ENCODE data around the gene IFI30. TPM values are rescaled to one million over a fixed set of nuclear protein-coding genes. Genes with fewer than 3 reads are reported as not detected.

The IFI30 gene
- total RNA-seq: 10 to 100 TPM; 60.7 to 76.7 TPM
- long read RNA-seq, donor 1, transcript IFI30-201 (7 exons, 1,134 nt): major isoform, 21 of 23 reads
- long read RNA-seq, donor 1, partial matches to known transcripts: 2 of 23 reads
- long read RNA-seq, donor 1, other reads (novel, unspliced or antisense): 0 of 23 reads
- long read RNA-seq, donor 2, transcript IFI30-201 (7 exons, 1,134 nt): major isoform, 106 of 110 reads
- long read RNA-seq, donor 2, partial matches to known transcripts: 1 of 110 reads
- long read RNA-seq, donor 2, other reads (novel, unspliced or antisense): 1 of 110 reads

DNA sequence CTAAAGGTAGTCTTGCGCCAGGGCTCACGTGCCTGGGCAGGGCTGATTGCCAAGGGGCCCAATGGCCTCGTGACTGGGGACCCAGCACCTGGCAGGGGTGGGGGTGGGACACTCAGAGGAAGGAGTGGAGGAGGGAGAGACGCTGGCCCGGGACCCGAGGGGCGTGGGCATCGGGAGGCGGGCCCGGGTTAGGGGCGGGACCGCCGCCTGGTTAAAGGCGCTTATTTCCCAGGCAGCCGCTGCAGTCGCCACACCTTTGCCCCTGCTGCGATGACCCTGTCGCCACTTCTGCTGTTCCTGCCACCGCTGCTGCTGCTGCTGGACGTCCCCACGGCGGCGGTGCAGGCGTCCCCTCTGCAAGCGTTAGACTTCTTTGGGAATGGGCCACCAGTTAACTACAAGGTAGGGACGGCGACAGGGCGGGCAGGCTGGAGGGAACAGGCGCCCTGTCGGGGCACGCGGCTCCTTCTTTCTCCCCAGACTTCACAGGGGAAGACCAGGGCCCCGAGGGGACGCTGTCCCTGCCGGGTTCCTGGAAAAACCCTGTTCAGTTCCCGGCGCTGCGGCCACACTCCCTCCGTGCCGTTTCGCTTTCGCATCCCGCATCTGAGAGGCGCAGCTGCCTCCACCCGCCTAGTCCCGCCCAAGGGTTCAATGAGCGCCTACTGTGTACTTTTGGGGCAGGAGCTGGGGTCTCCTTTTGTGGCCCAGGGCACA lies at the start of gene IFI30:
Gene IFI30, plus strand, starts transcription at position 242 of the 717 bp plus-strand sequence. Its CDS starts 29 bp downstream, at position 271.
- peak; percentile 95 for DNase-seq (ENCODE audit: low spot score)
- intact Hi-C loops (cut with DNase I): no loop called here

DNA sequence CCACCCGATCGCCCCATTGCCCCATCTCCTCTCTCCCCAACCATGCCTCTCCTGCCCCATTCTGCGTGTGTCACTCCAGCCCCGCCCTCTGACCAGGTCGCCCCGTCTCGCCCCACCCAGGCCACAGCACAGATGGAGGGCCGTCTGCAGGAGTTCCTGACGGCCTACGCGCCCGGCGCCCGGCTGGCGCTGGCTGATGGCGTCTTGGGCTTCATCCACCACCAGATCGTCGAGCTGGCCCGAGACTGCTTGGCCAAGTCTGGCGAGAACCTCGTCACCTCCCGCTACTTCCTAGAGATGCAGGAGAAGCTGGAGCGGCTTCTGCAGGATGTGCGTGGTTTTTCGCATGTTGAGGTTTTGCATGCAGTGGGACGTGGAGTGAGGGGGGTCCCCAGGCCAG lies 49.8 kb upstream of the IFI30 start:
- DNase-seq (ENCODE audit: low spot score): no peak
- intact Hi-C loops (cut with DNase I): loop anchor here in 1 of 2 donors (10.0 kb wide), 1 partner anchor 789 kb away; the partner anchor contains the start of genes ANO8 and GTPBP3

DNA sequence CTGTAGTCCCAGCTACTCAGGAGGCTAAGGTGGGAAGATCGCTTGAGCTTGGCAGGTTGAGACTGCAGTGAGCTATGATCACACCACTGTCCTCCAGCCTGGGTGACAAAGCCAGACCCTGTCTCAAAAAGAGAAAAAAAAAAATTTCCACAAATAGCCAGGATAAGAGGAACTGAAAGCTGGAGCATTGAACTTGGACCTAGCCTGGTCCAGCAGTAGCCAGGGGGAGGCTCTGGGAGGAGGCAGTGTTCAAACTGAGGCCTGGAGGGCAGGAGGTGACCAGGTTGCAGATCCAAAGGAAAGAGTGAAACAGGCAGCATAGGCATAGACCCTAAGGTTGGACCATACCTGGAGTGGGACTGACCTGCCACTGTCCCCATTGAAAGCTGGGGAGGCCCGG lies 47.5 kb upstream of the IFI30 start:
- no peak for DNase-seq (ENCODE audit: low spot score)
- intact Hi-C loops (cut with DNase I): loop anchor here in 1 of 2 donors (10.0 kb wide), 1 partner anchor 791 kb away; the partner anchor contains the start of genes ANO8 and GTPBP3

DNA sequence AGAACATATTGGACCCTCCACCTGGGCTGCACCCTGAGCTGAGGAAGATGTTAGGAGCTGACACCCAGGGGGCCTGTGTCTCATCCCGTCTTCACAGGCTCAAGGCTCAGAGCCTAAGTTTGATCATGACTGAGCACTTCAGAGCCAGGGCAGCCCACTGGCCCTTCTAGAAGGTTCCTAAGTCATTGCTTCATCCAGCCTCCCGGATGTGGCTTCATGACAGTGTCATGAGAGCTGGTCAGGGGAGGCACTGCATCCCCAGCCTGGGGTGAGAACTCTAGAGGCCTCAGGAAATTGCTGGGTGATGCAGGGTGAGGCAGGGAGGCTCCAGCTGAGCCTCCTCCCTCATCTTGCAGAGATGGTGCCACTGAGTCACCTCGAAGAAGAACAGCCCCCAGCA lies 45.6 kb upstream of the IFI30 start:
- intact Hi-C loops (cut with DNase I): loop anchor here in 1 of 2 donors (10.0 kb wide), 1 partner anchor 793 kb away; the partner anchor contains the start of genes ANO8 and GTPBP3
- no peak for DNase-seq (ENCODE audit: low spot score)

DNA sequence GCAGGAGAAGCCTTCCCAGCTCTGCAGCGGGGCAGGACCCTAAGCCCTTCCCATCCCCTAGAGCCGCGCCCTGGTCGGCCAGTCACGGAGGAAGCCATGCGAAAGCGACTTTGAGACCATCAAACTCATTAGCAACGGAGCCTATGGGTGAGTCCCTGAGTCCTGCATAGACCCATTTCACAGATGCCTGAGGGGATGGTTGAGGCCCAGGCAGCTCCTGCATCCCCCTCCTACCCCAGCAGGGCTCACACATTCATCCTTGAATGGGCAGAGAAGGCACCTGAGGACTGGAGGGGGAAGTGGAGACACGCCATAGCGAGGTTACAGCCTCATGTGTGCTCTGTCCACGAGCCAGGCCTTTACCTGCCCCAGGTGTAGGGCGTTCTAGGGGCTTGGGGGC lies 44.8 kb upstream of the IFI30 start:
- intact Hi-C loops (cut with DNase I): loop anchor here in 1 of 2 donors (10.0 kb wide), 1 partner anchor 794 kb away; the partner anchor contains the start of genes ANO8 and GTPBP3
- no peak for DNase-seq (ENCODE audit: low spot score)

DNA sequence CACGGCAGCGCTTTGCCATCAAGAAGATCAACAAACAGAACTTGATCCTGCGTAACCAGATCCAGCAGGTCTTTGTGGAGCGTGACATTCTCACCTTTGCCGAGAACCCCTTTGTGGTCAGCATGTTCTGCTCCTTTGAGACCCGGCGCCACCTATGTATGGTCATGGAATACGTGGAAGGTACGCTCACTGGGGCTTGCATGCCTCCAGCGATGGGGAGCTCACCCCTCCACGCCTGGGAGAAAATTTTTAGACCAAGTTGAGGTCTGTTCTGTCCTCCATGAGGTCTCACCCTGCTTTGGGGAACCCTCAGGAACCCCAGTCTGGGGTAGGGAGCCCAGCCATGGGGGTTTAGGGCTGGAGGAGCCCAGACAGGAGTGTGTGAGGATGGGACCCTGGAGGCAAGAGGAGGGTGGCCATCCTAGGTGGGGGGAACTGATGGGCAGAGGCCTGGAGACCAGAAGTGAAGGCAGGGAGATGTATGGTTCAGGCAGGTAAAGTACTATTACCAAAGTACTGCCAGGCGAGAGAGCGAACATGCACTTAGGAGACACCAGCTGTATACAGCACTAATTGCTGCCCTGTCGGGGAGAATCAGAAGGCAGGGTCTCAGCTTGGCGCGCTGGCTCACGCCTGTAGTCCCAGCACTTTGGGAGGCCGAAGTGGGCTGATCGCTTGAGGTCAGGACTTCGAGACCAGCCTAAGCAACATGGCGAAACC lies 42.9 kb upstream of the IFI30 start:
- intact Hi-C loops (cut with DNase I): no loop called here
- DNase-seq (ENCODE audit: low spot score): no peak

DNA sequence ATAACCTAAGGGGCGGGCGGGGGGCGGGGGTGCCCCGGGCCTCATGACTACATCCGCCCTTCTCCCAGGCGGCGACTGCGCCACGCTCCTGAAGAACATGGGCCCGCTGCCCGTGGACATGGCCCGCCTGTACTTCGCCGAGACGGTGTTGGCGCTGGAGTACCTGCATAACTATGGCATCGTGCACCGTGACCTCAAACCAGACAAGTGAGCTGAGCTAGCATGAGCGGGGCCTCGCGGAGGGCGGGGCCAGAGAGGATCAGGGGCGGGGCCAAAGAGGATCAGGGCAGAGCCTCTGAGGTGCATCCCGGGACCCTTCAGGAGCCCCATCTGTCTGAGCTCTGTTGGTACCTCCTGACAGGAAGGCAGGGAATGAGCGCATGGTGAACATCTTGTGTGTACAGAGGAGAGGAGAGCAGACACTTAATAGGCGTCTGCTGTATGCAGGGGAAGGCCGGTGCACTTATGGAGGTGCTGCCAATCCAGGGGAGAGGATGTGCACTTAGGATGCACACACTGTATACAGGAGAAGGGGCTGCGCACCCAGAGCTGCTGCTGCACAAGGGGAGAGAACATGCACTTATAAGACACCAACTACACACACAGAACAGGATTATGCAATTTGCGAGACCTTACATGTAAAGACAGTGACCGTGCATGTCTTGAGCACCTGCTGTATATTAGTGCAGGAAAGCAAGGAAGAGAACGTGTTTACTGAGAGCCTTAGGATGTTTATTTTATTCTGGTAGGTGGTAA lies 41.6 kb upstream of the IFI30 start:
- intact Hi-C loops (cut with DNase I): no loop called here
- no peak for DNase-seq (ENCODE audit: low spot score)

DNA sequence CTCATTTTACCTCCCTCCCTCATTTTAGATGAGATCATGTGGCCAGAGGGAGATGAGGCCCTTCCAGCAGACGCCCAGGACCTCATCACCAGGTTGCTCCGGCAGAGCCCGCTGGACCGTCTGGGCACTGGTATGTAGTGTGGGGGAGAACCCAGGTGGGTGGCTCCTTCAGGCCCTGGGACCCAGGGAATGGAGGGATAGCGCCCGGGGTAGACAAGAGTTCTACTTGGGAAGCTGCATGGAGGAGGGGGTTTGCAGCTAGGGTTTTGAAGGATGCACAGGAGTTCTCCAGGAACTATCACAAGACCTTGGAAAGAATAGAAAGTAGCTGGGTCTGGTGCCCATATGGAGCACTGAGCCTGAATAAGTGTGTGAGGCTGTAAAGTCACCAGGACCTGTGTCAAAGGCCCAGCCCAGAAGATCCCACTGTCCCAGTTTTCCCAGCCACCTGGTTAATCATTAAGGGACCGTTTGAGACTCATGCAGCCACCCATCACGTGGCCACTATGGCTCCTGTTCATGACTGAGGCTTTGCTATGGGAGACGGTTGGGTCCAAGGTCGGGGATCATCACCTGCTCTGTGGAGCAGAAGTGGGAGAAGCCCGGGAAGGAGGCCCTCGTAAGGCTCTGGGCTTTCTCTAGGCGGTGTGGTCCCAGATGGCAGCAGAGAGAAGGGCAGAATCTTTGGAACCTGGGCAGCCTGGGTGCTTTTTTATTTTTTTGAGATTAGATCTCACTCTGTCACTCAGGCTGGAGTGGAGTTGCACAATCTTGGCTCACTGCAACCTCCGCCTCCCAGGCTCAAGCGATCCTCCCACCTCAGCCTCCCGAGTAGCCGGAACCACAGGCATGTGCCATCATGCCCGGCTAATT lies 37.7 kb upstream of the IFI30 start:
- intact Hi-C loops (cut with DNase I): no loop called here
- no peak for DNase-seq (ENCODE audit: low spot score)

DNA sequence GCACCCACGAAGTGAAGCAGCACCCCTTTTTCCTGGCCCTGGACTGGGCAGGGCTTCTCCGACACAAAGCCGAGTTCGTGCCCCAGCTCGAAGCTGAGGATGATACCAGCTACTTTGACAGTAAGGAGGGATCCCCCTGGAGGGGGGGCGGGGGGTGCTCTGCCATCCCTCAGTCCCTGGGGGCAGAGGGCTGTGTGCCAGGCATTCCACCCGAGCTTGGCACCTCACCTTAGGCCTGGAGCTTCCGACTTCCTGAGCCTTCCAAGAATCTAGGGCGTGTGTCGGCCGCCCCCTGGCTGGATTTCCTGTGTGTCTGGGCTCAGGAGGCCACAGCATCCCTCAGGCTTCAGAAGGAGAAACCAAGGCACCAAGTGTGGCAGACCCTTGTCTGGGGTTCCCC lies 36.4 kb upstream of the IFI30 start:
- intact Hi-C loops (cut with DNase I): no loop called here
- DNase-seq (ENCODE audit: low spot score): no peak

DNA sequence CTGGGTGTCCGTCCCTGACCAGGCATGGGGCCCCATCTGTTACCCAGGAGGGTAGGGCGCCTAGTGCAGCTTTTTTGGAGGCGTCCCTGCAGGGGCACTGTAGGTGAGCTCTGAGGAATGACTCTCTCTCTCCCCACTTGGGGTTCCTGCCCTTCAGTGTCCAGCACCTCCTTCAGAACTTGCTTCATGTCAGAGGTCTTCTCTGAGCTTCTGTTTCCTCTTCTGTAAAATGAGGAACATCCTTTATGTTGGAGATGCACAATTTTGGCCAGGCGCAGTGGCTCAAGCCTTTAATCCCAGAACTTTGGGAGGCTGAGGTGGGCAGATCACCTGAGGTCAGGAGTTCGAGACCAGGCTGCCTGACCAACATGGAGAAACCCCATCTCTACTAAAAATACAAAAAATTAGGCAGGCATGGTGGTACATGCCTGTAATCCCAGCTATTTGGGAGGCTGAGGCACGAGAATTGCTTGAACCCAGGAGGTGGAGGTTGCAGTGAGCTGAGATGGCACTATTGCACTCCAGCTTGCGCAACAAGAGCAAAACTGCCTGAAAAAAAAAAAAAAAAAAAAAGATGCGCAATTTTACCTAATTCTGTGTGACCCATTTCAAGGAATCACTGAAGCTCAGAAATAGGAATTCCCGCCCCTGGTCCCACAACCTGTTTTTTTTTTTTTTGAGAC lies 35.8 kb upstream of the IFI30 start:
- intact Hi-C loops (cut with DNase I): no loop called here

DNA sequence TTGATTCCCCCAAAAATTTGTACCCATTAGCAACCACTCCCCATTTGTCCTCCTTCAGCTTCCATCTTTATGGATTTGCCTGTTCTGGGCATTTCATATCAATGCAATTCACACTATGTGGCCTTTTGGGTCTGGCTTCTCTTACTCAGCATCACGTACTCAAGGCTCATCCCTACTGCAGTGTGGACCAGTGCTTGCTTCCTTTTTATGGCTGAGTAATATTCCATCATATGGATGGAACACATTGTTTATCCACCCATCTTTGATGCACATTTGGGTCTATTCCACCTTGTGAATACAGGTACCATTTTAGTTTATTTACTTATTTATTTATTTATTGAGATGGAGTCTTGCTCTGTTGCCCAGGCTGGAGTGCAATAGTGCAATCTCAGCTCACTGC lies 33.1 kb upstream of the IFI30 start:
- intact Hi-C loops (cut with DNase I): no loop called here
- no peak for DNase-seq (ENCODE audit: low spot score)

More for the DNA sequence above, 35.8 kb upstream of the IFI30 start:
- DNase-seq (ENCODE audit: low spot score): no peak

DNA sequence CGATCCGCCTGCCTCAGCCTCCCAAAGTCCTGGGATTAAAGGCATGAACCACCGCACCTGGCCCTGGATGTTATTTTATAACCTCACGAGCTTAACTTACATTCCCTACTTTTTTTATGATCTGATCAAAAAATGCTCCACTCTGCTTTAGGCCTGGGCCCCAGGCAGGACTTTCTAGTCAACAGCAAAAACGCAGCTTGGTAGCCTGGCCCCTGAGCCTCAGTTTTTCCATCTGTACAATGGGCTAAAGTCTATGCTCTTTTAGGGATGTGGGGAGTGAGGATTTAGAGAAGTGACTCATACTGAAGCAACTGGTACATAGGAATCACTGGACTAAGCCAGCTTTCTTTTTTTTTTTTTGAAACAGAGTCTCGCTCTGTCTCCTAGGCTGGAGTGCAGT lies 32.6 kb upstream of the IFI30 start:
- intact Hi-C loops (cut with DNase I): no loop called here
- DNase-seq (ENCODE audit: low spot score): no peak

DNA sequence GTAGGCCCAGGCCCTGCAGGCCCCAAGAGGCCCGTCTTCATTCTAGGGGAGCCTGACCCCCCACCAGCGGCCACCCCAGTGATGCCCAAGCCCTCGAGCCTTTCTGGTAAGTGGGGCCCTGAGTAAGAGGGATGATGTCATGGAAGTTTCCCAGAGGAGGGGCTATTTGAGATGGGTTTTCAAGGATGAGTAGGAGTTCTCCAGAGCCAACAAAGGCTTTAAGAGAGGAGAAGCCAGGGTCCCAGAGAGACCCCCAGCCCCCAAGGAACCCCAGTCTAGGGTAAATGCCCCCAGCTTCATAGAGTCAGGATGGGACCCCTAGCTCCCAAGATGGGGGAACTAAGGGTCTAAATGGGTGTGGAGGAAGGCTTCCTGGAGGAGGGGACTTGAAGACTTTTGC lies 29.7 kb upstream of the IFI30 start:
- intact Hi-C loops (cut with DNase I): no loop called here
- DNase-seq (ENCODE audit: low spot score): no peak

DNA sequence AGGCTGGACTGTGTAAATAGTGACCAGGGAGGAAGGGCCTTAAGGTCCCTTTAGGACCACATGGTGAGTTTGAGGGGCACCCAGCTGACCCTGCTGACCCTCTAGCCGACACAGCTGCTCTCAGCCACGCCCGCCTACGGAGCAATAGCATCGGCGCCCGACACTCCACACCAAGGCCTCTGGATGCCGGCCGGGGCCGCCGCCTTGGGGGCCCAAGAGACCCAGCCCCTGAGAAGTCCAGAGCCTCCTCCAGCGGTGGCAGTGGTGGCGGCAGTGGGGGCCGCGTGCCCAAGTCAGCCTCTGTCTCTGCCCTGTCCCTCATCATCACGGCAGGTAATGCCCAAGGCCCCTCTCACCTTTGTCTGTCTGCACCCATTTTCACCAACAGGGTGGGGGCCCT lies 29.3 kb upstream of the IFI30 start:
- intact Hi-C loops (cut with DNase I): no loop called here
- no peak for DNase-seq (ENCODE audit: low spot score)

DNA sequence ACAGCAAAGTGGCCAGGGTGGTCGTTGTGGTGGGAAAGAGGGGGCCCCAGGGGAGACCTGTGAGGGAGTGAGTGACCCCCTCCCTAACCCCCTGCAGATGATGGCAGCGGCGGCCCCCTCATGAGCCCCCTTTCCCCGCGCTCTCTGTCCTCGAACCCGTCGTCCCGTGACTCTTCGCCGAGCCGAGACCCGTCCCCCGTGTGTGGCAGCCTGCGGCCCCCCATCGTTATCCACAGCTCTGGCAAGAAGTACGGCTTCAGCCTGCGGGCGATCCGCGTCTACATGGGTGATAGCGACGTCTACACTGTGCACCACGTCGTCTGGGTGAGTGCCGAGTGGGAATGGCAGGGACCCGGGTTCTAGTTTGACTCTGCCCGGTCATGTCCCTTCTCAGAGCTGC lies 28.7 kb upstream of the IFI30 start:
- intact Hi-C loops (cut with DNase I): no loop called here
- DNase-seq (ENCODE audit: low spot score): no peak

DNA sequence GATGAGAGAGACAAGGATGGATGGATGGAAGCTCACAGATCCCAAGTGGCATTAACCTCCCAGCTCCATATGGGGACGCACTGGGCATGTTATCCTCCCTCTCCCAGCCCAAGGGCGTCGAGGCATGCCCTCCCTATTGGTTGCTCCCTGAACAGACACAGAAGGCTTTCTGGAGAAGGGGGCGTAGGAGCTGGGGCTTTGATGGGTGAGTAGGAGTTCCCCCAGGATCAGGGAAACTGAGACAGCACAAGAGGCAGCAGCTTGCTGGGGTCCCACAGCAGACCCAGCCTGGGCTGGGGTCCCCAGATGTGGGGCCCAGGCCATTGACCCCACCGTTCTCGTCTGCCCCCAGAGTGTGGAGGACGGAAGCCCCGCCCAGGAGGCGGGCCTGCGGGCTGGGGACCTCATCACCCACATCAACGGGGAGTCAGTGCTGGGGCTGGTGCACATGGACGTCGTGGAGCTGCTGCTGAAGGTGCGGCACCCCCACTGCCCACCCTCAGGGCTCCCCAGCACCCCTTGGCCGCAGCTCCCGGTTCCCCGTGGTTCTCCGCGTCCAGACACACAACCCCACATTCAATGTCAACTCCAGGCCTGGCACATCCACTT lies 28.1 kb upstream of the IFI30 start:
- DNase-seq (ENCODE audit: low spot score): no peak
- intact Hi-C loops (cut with DNase I): no loop called here

DNA sequence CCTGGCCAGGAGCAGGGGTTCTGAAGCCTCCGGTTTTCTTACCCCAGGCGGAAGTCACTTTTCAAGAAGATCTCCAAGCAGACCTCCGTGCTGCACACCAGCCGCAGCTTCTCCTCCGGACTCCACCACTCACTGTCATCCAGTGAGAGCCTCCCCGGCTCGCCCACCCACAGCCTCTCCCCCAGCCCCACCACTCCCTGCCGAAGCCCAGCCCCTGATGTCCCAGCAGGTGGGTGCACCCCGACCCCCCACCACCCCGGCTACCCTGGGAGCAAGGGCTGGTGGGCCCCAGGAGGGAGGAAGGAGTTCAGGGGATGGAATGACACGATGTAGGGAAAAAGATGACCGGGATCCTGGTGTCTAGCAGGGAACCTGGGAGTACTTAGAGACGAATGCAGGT lies 26.2 kb upstream of the IFI30 start:
- intact Hi-C loops (cut with DNase I): no loop called here
- DNase-seq (ENCODE audit: low spot score): no peak

DNA sequence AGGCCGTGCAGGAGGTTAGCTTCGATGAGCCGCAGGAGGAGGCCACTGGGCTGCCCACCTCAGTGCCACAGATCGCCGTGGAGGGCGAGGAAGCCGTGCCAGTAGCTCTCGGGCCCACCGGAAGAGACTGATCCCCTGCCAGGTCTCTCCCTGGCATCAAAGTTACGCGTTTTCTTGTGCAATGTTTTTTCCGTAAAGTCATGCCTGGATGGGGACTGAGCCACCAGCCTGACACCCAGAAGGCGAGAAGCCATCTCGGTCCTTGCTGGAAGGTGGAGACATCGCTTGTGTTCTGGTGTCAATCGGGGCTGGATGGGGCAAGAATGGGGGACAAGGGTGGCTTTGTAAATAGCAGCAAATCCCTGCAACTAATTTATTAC lies 24.0 kb upstream of the IFI30 start:
- intact Hi-C loops (cut with DNase I): no loop called here
- DNase-seq (ENCODE audit: low spot score): no peak

All from posterior vena cava (tissue), 2 donors.